ENCODE measurements around the gene INKA2.
A peak's percentile ranks its signal among the peaks of the same experiment; 100 is the strongest.

Gene INKA2

DNA sequence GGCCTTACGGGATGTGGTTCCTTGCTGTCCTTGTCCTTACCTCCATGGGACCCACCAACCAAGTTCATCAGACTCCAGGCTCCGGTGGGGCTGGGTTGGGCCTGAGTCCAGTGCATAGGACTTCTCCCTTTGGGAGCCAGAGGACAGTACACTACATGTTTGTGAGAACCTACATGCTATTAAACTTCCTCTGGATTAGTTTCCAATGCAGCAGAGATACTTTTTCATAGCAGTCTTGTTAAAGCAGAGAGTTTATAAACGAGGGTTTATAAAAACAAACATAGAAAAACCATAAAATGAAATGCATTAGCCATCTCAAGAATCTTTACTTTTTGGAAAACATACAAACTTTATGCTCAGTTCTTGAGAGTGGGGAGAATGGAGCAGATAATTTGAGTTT is 33.4 kb downstream of the INKA2 start:
- peak overlapping the region; percentile 17 for H3K27ac Mint-ChIP-seq
- H3K27me3 Mint-ChIP-seq: no peaks in the 10 kb centered on the region
- H3K36me3 Mint-ChIP-seq: peaks cover 7% of the 10 kb centered on the region
- no peak overlapping the region for H3K4me3 Mint-ChIP-seq
- H3K9me3 Mint-ChIP-seq: no peaks in the 10 kb centered on the region
- peaks cover 10% of the 10 kb centered on the region for H3K4me1 Mint-ChIP-seq

DNA sequence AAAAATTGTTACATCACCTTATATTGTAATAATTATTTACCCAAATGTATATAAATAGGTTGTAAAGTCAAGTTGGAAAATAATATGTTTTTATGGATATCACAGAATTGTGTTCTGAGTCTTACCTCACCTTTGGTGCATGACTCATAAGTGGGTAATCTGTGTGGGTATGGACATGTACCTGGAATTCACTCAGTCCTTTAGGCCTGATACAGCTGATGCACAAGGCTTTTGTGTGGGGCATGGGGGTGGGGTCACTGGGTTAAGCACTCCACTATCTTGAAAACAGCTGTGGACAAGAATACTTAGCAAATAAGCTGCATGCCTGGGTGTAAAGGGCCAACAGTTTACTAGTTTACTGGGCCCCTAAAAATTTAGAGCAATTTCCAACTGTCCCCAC is 34.4 kb downstream of the INKA2 start:
- Mint-ChIP-seq H3K4me1 (peaks cover 11% of the 10 kb centered on the region), H3K4me3 (no peak overlapping the region), H3K9me3 (no peaks in the 10 kb centered on the region), H3K36me3 (peaks cover 15% of the 10 kb centered on the region), H3K27me3 (no peaks in the 10 kb centered on the region), H3K27ac (peak overlapping the region; percentile 72)

DNA sequence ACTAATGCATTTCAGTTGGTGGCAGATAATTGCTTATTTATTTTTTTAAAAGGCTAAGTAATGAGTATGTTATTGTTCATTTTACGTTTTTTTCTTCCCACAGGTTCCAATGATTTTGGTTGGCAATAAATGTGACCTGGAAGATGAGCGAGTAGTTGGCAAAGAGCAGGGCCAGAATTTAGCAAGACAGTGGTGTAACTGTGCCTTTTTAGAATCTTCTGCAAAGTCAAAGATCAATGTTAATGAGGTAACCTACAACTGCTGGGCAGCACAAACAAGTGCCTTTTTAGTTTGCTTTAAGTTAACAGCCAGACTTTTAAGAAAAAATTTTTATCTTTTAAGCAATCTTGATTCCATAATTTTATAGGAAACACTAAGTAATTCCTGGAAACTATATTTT is 35.0 kb downstream of the INKA2 start:
- Mint-ChIP-seq H3K4me1 (peaks cover 11% of the 10 kb centered on the region), H3K27ac (no peak overlapping the region), H3K4me3 (no peak overlapping the region), H3K9me3 (no peaks in the 10 kb centered on the region), H3K27me3 (no peaks in the 10 kb centered on the region), H3K36me3 (peaks cover 13% of the 10 kb centered on the region)

GRCh38 chr1:111702504-111703050 is 36.6 kb downstream of the INKA2 start:
- peak overlapping the region; percentile 10 for H3K27ac Mint-ChIP-seq
- no peak overlapping the region for H3K4me3 Mint-ChIP-seq
- H3K36me3 Mint-ChIP-seq: peaks cover 16% of the 10 kb centered on the region

DNA sequence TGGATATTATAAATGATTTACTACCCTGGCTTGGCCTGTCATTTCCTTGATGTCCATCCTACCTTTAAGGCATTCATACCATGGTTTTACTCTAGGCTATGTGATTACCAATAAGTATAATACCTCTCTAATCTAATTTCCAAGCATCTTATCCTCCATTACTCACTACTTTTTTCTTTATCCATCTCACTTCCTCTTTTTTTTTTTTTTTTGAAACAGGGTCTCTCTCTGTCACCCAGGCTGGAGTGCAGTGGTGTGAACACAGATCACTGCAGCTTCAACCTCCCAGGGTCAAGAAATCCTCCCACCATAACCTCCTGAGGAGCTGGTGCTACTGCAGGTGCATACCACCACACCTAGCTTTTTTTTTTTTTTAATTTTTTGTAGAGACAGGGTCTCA is 39.9 kb downstream of the INKA2 start:
- H3K9me3 Mint-ChIP-seq: no peaks in the 10 kb centered on the region
- H3K36me3 Mint-ChIP-seq: peaks cover 22% of the 10 kb centered on the region

More at GRCh38 chr1:111702504-111703050, 36.6 kb downstream of the INKA2 start:
- H3K4me1 Mint-ChIP-seq: peaks cover 17% of the 10 kb centered on the region
- H3K9me3 Mint-ChIP-seq: no peaks in the 10 kb centered on the region
- no peaks in the 10 kb centered on the region for H3K27me3 Mint-ChIP-seq

GRCh38 chr1:111696330-111696729 is 42.9 kb downstream of the INKA2 start:
- Mint-ChIP-seq H3K27me3 (no peaks in the 10 kb centered on the region), H3K9me3 (no peaks in the 10 kb centered on the region), H3K27ac (peak overlapping the region; percentile 64), H3K4me3 (no peak overlapping the region), H3K4me1 (peaks cover 55% of the 10 kb centered on the region), H3K36me3 (peaks cover 32% of the 10 kb centered on the region)

More for the DNA sequence above, 39.9 kb downstream of the INKA2 start:
- no peaks in the 10 kb centered on the region for H3K27me3 Mint-ChIP-seq
- no peak overlapping the region for H3K4me3 Mint-ChIP-seq
- peak overlapping the region; percentile 86 for H3K27ac Mint-ChIP-seq
- H3K4me1 Mint-ChIP-seq: peaks cover 31% of the 10 kb centered on the region

GRCh38 chr1:111695801-111696200 is 43.4 kb downstream of the INKA2 start:
- H3K27me3 Mint-ChIP-seq: no peaks in the 10 kb centered on the region
- H3K4me1 Mint-ChIP-seq: peaks cover 60% of the 10 kb centered on the region

GRCh38 chr1:111691886-111692285 is 47.3 kb downstream of the INKA2 start:
- H3K4me1 Mint-ChIP-seq: peaks cover 84% of the 10 kb centered on the region
- H3K36me3 Mint-ChIP-seq: peaks cover 19% of the 10 kb centered on the region
- H3K27ac Mint-ChIP-seq: peak overlapping the region; percentile 59
- no peaks in the 10 kb centered on the region for H3K27me3 Mint-ChIP-seq
- H3K9me3 Mint-ChIP-seq: no peaks in the 10 kb centered on the region
- no peak overlapping the region for H3K4me3 Mint-ChIP-seq

More at GRCh38 chr1:111695801-111696200, 43.4 kb downstream of the INKA2 start:
- no peak overlapping the region for H3K4me3 Mint-ChIP-seq
- peak overlapping the region; percentile 63 for H3K27ac Mint-ChIP-seq
- H3K9me3 Mint-ChIP-seq: no peaks in the 10 kb centered on the region
- peaks cover 31% of the 10 kb centered on the region for H3K36me3 Mint-ChIP-seq

- H3K4me1 Mint-ChIP-seq: peaks cover 88% of the 10 kb centered on the region
- H3K27ac Mint-ChIP-seq: peak overlapping the region; percentile 42
- H3K4me3 Mint-ChIP-seq: no peak overlapping the region
- no peaks in the 10 kb centered on the region for H3K9me3 Mint-ChIP-seq
- peaks cover 21% of the 10 kb centered on the region for H3K36me3 Mint-ChIP-seq
- no peaks in the 10 kb centered on the region for H3K27me3 Mint-ChIP-seq
Measured at GRCh38 chr1:111690306-111690617, 48.9 kb downstream of the INKA2 start.
